ENCODE results near the gene RNF141. TPM values are rescaled to one million over a fixed set of nuclear protein-coding genes. Genes with fewer than 3 reads are reported as not detected.

The RNF141 gene
- polyA plus RNA-seq, 1 of the 3 experiments (the other 2 are of a cell fraction): 6.9 TPM

GRCh38 chr11:10490032-10490397 is 51.0 kb downstream of the RNF141 start (continued):
- no peak for TF ChIP-seq MEF2A (IDR thresholded peaks at IDR 0.05; ENCODE audit: borderline replicate concordance, low read depth)
- TF ChIP-seq IRF3 (IDR thresholded peaks at IDR 0.05; ENCODE audit: low read depth, low read length): no peak
- TF ChIP-seq FOSL2 (IDR thresholded peaks at IDR 0.05; ENCODE audit: borderline replicate concordance, low read depth): no peak
- no peak for TF ChIP-seq ELF1 (IDR thresholded peaks at IDR 0.05)
- no peak for TF ChIP-seq EP300 (IDR thresholded peaks at IDR 0.05; ENCODE audit: borderline replicate concordance in 1 of 2, low read depth in 1 of 2, low read length in 1 of 2)
- no peak for TF ChIP-seq GABPA (IDR thresholded peaks at IDR 0.05; ENCODE audit: low read depth)
- TF ChIP-seq FOXM1 (IDR thresholded peaks at IDR 0.05; ENCODE audit: low read depth): no peak
- no peak for TF ChIP-seq RAD21 (IDR thresholded peaks at IDR 0.05; ENCODE audit: low read length)
- no peak for TF ChIP-seq CHD2 (IDR thresholded peaks at IDR 0.05; ENCODE audit: low read length, partially characterized antibody)
- TF ChIP-seq YY1 (IDR thresholded peaks at IDR 0.05; ENCODE audit: low read depth): no peak

GRCh38 chr11:10488934-10489691 is 51.9 kb downstream of the RNF141 start:
- Histone ChIP-seq H3K36me3 (replicated peaks in 1 of 2; ENCODE audit: control insufficient read depth in 1 of 2, insufficient read depth in 2 of 2, low read length in 1 of 2) (no peaks in the 10 kb centered on the region), H3K9me3 (no peaks in the 10 kb centered on the region), H2AFZ (ENCODE audit: low read depth) (no peak overlapping the region), H3K4me3 (ENCODE audit: low read depth in 2 of 2, low read length in 1 of 2) (no peak overlapping the region), H4K20me1 (ENCODE audit: insufficient read depth) (no peaks in the 10 kb centered on the region), H3K27me3 (ENCODE audit: insufficient read depth) (no peaks in the 10 kb centered on the region), H3K79me2 (ENCODE audit: insufficient read depth) (no peaks in the 10 kb centered on the region), H3K9ac (no peak overlapping the region), H3K4me1 (ENCODE audit: control insufficient read depth in 1 of 2, insufficient read depth in 2 of 2, low read depth in 1 of 2, low read length in 1 of 2) (peaks cover 7 to 12% of the 10 kb centered on the region in 2 experiments; a peak in 3 of 4 replicates), H3F3A (replicated peaks; ENCODE audit: insufficient read depth) (peaks cover 12% of the 10 kb centered on the region), H3K27ac (ENCODE audit: low read depth in 2 of 2, low read length in 1 of 2) (no peak overlapping the region), H3K4me2 (no peak overlapping the region), H3K9me2 (no peaks in the 10 kb centered on the region)
- CTCF ChIA-PET: no interaction called here
- POLR2A ChIA-PET: no interaction called here
- TF ChIP-seq NRF1 (IDR thresholded peaks at IDR 0.05; ENCODE audit: low read depth, low read length): no peak
- no peak for TF ChIP-seq ZBTB33 (IDR thresholded peaks at IDR 0.05; ENCODE audit: borderline replicate concordance, low read depth)
- no peak for TF ChIP-seq CTCF (IDR thresholded peaks at IDR 0.05)
- no peak for TF ChIP-seq RXRA (IDR thresholded peaks at IDR 0.05; ENCODE audit: borderline replicate concordance, low read depth)
- no peak for TF ChIP-seq MEF2A (IDR thresholded peaks at IDR 0.05; ENCODE audit: borderline replicate concordance, low read depth)
- no peak for TF ChIP-seq JUND (IDR thresholded peaks at IDR 0.05)
- no peak for TF ChIP-seq TAF1 (IDR thresholded peaks at IDR 0.05; ENCODE audit: borderline replicate concordance, low read depth, low read length)
- no peak for TF ChIP-seq PBX3 (IDR thresholded peaks at IDR 0.05)
- no peak for TF ChIP-seq ELF1 (IDR thresholded peaks at IDR 0.05)
- TF ChIP-seq POLR2AphosphoS5 (IDR thresholded peaks at IDR 0.05; ENCODE audit: low read depth, low read length): no peak
- no peak for TF ChIP-seq IRF3 (IDR thresholded peaks at IDR 0.05; ENCODE audit: low read depth, low read length)
- no peak for TF ChIP-seq GABPA (IDR thresholded peaks at IDR 0.05; ENCODE audit: low read depth)
- TF ChIP-seq FOXM1 (IDR thresholded peaks at IDR 0.05; ENCODE audit: low read depth): no peak
- WGBS (ENCODE audit: low lambda C conversion rate): 98% methylated on average over 8 of the region's 11 CpGs
- DNase-seq: no peak

All from SK-N-SH (cell line).